AG09309 (cell line): Measurements from ENCODE around the gene SMAD3.

Experiments used
- DNase-seq: peaks from one replicate; pipeline ENCODE4 v3.0.0-alpha.2; 2010; ENCODE audit warnings: low read depth
- H3K4me3 ChIP-seq: 2 replicates; pipeline ENCODE4 v1.5.1; 2011; ENCODE audit warnings: mild to moderate bottlenecking, low read depth, low read length, moderate library complexity; ENCODE audit not compliant: control insufficient read depth
- CTCF ChIP-seq: IDR thresholded peaks from 2 replicates; pipeline ENCODE4 v1.5.1; 2011; ENCODE audit warnings: mild to moderate bottlenecking, low read depth, low read length, inconsistent platforms; ENCODE audit not compliant: insufficient read depth, control insufficient read depth; ENCODE audit errors: missing control alignments

SMAD3 gene

DNA sequence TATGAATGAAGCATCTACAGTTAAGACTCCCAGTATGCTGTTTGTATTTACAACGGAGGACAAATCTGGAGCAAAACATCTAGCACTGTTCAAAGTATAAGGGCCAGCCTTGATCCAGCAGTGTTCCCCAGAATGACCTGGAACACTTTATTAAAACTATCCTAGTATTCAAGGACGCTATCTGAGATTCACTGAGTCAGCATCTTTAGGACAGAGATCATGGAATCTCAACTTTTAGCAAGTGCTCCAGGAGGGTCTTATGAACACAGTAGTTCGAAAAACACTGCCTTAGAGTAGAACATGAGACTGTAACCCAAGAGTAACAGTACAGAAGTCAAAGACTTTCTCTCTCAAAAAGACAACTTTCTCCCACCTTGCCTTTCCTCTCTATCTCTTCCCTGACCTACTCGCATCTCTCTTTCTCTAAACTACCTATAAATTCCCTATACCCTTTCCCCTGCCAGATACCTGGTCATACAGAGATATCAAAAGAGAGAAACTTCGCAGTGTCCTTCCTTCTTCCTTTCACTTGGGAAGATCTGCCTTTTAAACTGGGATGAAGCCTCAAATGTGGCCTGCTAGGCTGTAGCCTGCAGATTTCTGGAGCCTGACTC lies 145.3 kb downstream of the SMAD3 start:
- no peak for DNase-seq
- TF ChIP-seq CTCF, result no peak

DNA sequence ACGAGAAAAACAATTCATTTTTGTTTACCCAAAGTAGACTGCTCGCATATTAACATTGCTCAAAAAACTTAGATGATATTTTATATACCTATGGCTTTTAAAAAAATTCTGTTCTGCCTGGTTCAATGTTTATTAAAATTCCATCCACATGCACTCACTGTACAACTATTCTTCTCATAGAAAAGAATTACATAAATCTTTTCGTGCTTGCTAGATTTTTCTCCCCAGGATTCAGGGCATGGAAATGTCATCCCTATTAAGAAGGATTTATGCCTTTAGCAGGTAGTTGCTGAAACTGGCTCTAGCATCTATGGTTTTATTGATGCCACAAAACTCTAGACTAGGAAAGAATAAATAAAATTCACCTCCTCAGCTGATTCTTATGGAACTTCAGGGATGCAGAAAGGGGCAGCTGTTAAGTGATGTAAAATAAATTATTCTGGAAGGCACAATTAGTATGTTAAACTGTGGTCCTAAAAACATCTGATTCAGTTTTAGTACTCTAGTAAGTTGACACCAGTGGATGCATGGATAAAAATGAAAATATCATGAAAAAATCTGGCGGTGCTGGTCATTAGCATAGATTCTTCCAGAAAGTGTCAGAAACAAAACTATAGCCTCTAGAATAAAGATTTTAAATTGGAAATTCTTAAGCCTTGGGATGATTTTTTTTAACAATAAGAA lies 147.4 kb downstream of the SMAD3 start:
- no peak for TF ChIP-seq CTCF

More for the DNA sequence above, 145.3 kb downstream of the SMAD3 start:
- no peak overlapping the region for H3K4me3 ChIP-seq

DNA sequence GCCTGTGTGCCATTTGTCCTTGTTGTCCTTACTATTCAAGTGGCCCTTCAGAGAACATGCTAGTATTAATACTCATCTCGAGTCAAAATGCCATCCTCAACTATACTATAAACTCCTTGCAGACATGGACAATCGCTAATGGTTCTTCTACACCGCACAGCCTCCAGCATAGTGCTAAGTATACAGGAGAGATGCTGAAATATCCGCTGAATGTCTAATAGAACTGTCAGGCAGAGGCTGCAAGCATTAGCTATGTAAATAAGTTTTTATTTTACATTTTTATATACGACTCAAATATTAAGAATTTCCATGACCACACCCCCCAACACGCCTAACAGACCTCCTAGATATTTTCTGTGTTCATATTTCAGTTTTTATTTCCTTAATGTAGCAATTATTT lies 149.7 kb downstream of the SMAD3 start:
- no peak for DNase-seq
- TF ChIP-seq CTCF, result no peak
- H3K4me3 ChIP-seq, result no peak overlapping the region

More for the DNA sequence above, 147.4 kb downstream of the SMAD3 start:
- H3K4me3 ChIP-seq, result no peak overlapping the region
- no peak for DNase-seq

DNA sequence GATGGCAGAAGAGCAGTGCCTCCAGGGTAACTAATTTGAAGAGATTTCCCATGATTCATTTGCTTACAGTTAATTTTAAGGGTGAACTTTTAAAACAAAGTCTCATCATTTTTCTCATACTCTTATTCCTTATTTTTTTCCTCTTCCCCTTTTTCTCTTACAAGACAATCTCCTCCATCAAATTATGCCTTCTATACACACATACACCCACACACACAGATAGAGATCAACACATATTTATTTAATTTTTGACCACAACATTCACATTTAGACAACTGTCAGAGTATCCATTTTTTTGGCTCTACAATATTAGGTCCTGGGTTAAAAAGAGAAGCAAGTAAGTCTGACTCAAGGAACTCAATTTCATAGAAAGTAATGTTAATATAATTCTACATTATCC lies 151.5 kb downstream of the SMAD3 start:
- TF ChIP-seq CTCF, result no peak
- H3K4me3 ChIP-seq, result no peak overlapping the region
- no peak for DNase-seq

- TF ChIP-seq CTCF, result no peak
- no peak for DNase-seq
- no peak overlapping the region for H3K4me3 ChIP-seq
Measured at GRCh38 chr15:67218428-67218827, 153.0 kb downstream of the SMAD3 start.

GRCh38 chr15:67219288-67219687 lies 153.9 kb downstream of the SMAD3 start:
- DNase-seq, result no peak
- H3K4me3 ChIP-seq, result no peak overlapping the region
- TF ChIP-seq CTCF, result no peak
